Measurements from ENCODE around the gene SKIDA1.
"Not testable (repeated sequence)": the region's sequence is repeated elsewhere in the genome, so short reads cannot be mapped to it uniquely, and the experiment has no call there.

Gene SKIDA1

GRCh38 chr10:21525367-21526187 lies at the start of gene SKIDA1:
SKIDA1 (minus strand) TSS chr10:21525682; CDS start chr10:21517822, 7,860 bp downstream.
- DNase-seq (ENCODE audit: low spot score) = peak; percentile 81

- not testable (repeated sequence) for DNase-seq (ENCODE audit: low spot score)
Observed at GRCh38 chr10:21574514-21574913, 49.0 kb upstream of the SKIDA1 start.

- no peak for DNase-seq (ENCODE audit: low spot score)
Observed at GRCh38 chr10:21572578-21572977, 47.1 kb upstream of the SKIDA1 start.

GRCh38 chr10:21570761-21571521 lies 45.5 kb upstream of the SKIDA1 start:
- no peak for DNase-seq (ENCODE audit: low spot score)

- DNase-seq (ENCODE audit: low spot score) = not testable (repeated sequence)
Observed at GRCh38 chr10:21558984-21559383, 33.5 kb upstream of the SKIDA1 start.

GRCh38 chr10:21556527-21556926 lies 31.0 kb upstream of the SKIDA1 start:
- DNase-seq (ENCODE audit: low spot score) = no peak

GRCh38 chr10:21552638-21553037 lies 27.2 kb upstream of the SKIDA1 start:
- DNase-seq (ENCODE audit: low spot score) = no peak

- no peak for DNase-seq (ENCODE audit: low spot score)
Observed at GRCh38 chr10:21547246-21547645, 21.8 kb upstream of the SKIDA1 start.

- not testable (repeated sequence) for DNase-seq (ENCODE audit: low spot score)
Observed at GRCh38 chr10:21540701-21541100, 15.2 kb upstream of the SKIDA1 start.

GRCh38 chr10:21536874-21537273 lies 11.4 kb upstream of the SKIDA1 start:
- DNase-seq (ENCODE audit: low spot score) = no peak

- DNase-seq (ENCODE audit: low spot score) = not testable (repeated sequence)
Observed at GRCh38 chr10:21535976-21536375, 10.5 kb upstream of the SKIDA1 start.

- DNase-seq (ENCODE audit: low spot score) = no peak
Observed at GRCh38 chr10:21535494-21535965, 10.0 kb upstream of the SKIDA1 start.

- DNase-seq (ENCODE audit: low spot score) = no peak
Observed at GRCh38 chr10:21534604-21535493, 9.4 kb upstream of the SKIDA1 start.

- DNase-seq (ENCODE audit: low spot score) = no peak
Observed at GRCh38 chr10:21534280-21534586, 8.8 kb upstream of the SKIDA1 start.

- peak; percentile 94 for DNase-seq (ENCODE audit: low spot score)
Observed at GRCh38 chr10:21533467-21534279, 8.2 kb upstream of the SKIDA1 start, which contains the start of gene MLLT10. MLLT10 (plus strand) TSS chr10:21534232; CDS start chr10:21534645, 413 bp downstream.

- no peak for DNase-seq (ENCODE audit: low spot score)
Observed at GRCh38 chr10:21532694-21533466, 7.4 kb upstream of the SKIDA1 start.

GRCh38 chr10:21531164-21531563 lies 5.7 kb upstream of the SKIDA1 start:
- no peak for DNase-seq (ENCODE audit: low spot score)

GRCh38 chr10:21530641-21531040 lies 5.2 kb upstream of the SKIDA1 start:
- no peak for DNase-seq (ENCODE audit: low spot score)

- no peak for DNase-seq (ENCODE audit: low spot score)
Observed at GRCh38 chr10:21530168-21530567, 4.7 kb upstream of the SKIDA1 start.

Measured in putamen (tissue), 1 donor.